Measurements from ENCODE around the gene PMPCA. TPM values are rescaled to one million over a fixed set of nuclear protein-coding genes. Genes with fewer than 3 reads are reported as not detected.

Gene PMPCA
- total RNA-seq, 1 donor from 2014 or later, result 94.4 TPM

GRCh38 chr9:136443087-136443486, 32.6 kb downstream of the PMPCA start:
- Histone ChIP-seq H3K79me2 (ENCODE audit: insufficient read depth, low read length) (peaks cover 26% of the 10 kb centered on the region), H4K20me1 (ENCODE audit: insufficient read depth, low read length) (peaks cover 75% of the 10 kb centered on the region), H3K9ac (ENCODE audit: low read length) (no peak overlapping the region), H3K4me2 (ENCODE audit: low read length) (no peak overlapping the region), H2AFZ (ENCODE audit: low read depth, low read length) (no peak overlapping the region), H3K36me3 (ENCODE audit: insufficient read depth, low read length) (peaks cover 46% of the 10 kb centered on the region), H3K9me3 (ENCODE audit: insufficient read depth, low read depth, low read length) (no peaks in the 10 kb centered on the region), H3K4me3 (ENCODE audit: insufficient read depth, low read depth, low read length) (no peak overlapping the region), H3K27me3 (ENCODE audit: insufficient read depth, low read length) (no peaks in the 10 kb centered on the region), H3K27ac (ENCODE audit: low read depth, low read length) (no peak overlapping the region), H3K4me1 (ENCODE audit: insufficient read depth, low read length) (peaks cover 28% of the 10 kb centered on the region)
- no peaks in the 10 kb centered on the region for H3K27me3 Mint-ChIP-seq (ENCODE audit: low read depth, unreplicated experiment)
- peaks cover 8% of the 10 kb centered on the region for H3K4me1 Mint-ChIP-seq (ENCODE audit: low read depth, unreplicated experiment)
- H3K27ac Mint-ChIP-seq (ENCODE audit: unreplicated experiment), result peak overlapping the region; percentile 69
- no peak for FAIRE-seq
- DNase-seq (ENCODE audit: low read depth), result no peak
- H3K4me3 Mint-ChIP-seq (ENCODE audit: unreplicated experiment), result no peak overlapping the region
- H3K36me3 Mint-ChIP-seq (ENCODE audit: low read depth, unreplicated experiment), result peaks cover 19% of the 10 kb centered on the region
- TF ChIP-seq CTCF (IDR thresholded peaks at IDR 0.05; ENCODE audit: insufficient read depth, low read depth, low read length), result no peak
- H3K9me3 Mint-ChIP-seq (ENCODE audit: unreplicated experiment), result no peaks in the 10 kb centered on the region

GRCh38 chr9:136443687-136444086, 33.2 kb downstream of the PMPCA start:
- Histone ChIP-seq H3K79me2 (ENCODE audit: insufficient read depth, low read length) (peaks cover 20% of the 10 kb centered on the region), H3K27me3 (ENCODE audit: insufficient read depth, low read length) (no peaks in the 10 kb centered on the region), H3K4me1 (ENCODE audit: insufficient read depth, low read length) (peaks cover 24% of the 10 kb centered on the region), H3K9ac (ENCODE audit: low read length) (no peak overlapping the region), H3K9me3 (ENCODE audit: insufficient read depth, low read depth, low read length) (no peaks in the 10 kb centered on the region), H2AFZ (ENCODE audit: low read depth, low read length) (no peak overlapping the region), H3K27ac (ENCODE audit: low read depth, low read length) (no peak overlapping the region), H3K4me3 (ENCODE audit: insufficient read depth, low read depth, low read length) (no peak overlapping the region), H4K20me1 (ENCODE audit: insufficient read depth, low read length) (peaks cover 73% of the 10 kb centered on the region), H3K4me2 (ENCODE audit: low read length) (no peak overlapping the region), H3K36me3 (ENCODE audit: insufficient read depth, low read length) (peaks cover 46% of the 10 kb centered on the region)
- TF ChIP-seq EZH2 (IDR thresholded peaks at IDR 0.05; ENCODE audit: insufficient read depth, low read length) (no peak), CTCF (IDR thresholded peaks at IDR 0.05; ENCODE audit: insufficient read depth, low read depth, low read length) (no peak)
- no peak overlapping the region for H3K27ac Mint-ChIP-seq (ENCODE audit: unreplicated experiment)
- DNase-seq (ENCODE audit: low read depth) (no peak), FAIRE-seq (no peak)
- no peaks in the 10 kb centered on the region for H3K9me3 Mint-ChIP-seq (ENCODE audit: unreplicated experiment)
- peaks cover 8% of the 10 kb centered on the region for H3K4me1 Mint-ChIP-seq (ENCODE audit: low read depth, unreplicated experiment)
- no peaks in the 10 kb centered on the region for H3K27me3 Mint-ChIP-seq (ENCODE audit: low read depth, unreplicated experiment)
- H3K4me3 Mint-ChIP-seq (ENCODE audit: unreplicated experiment), result no peak overlapping the region
- peaks cover 20% of the 10 kb centered on the region for H3K36me3 Mint-ChIP-seq (ENCODE audit: low read depth, unreplicated experiment)

DNA sequence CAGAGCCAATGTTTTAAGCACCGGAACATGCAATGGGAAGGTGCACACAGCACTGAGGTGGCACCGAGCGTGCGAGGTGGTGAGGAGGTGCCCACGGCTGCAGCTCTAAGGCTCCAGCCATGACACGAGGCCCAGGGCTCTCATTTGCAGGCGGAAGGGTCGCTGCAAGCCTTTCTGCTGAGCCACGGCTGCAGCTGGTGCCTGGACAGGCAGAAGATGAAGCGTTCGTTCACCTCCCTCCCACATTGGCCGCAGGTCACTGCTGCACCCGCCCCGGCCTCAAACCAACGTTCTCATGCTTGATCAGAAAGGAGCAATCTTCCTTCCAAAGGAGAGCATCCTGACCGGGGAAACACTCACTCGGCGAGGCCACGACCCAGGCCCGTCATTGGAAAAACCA, 33.6 kb downstream of the PMPCA start:
- peaks cover 77% of the 10 kb centered on the region for H4K20me1 ChIP-seq (ENCODE audit: insufficient read depth, low read length)
- H3K9me3 Mint-ChIP-seq (ENCODE audit: unreplicated experiment), result no peaks in the 10 kb centered on the region
- no peak overlapping the region for H3K9ac ChIP-seq (ENCODE audit: low read length)
- H3K4me3 Mint-ChIP-seq (ENCODE audit: unreplicated experiment), result no peak overlapping the region
- H3K36me3 ChIP-seq (ENCODE audit: insufficient read depth, low read length), result peaks cover 50% of the 10 kb centered on the region
- no peaks in the 10 kb centered on the region for H3K9me3 ChIP-seq (ENCODE audit: insufficient read depth, low read depth, low read length)
- peaks cover 8% of the 10 kb centered on the region for H3K4me1 Mint-ChIP-seq (ENCODE audit: low read depth, unreplicated experiment)
- peaks cover 16% of the 10 kb centered on the region for H3K79me2 ChIP-seq (ENCODE audit: insufficient read depth, low read length)
- H3K4me1 ChIP-seq (ENCODE audit: insufficient read depth, low read length), result peaks cover 24% of the 10 kb centered on the region
- H3K27me3 Mint-ChIP-seq (ENCODE audit: low read depth, unreplicated experiment), result no peaks in the 10 kb centered on the region
- FAIRE-seq (no peak), DNase-seq (ENCODE audit: low read depth) (no peak)
- no peak for TF ChIP-seq CTCF (IDR thresholded peaks at IDR 0.05; ENCODE audit: insufficient read depth, low read depth, low read length)
- H3K4me3 ChIP-seq (ENCODE audit: insufficient read depth, low read depth, low read length), result no peak overlapping the region
- H3K27ac Mint-ChIP-seq (ENCODE audit: unreplicated experiment), result no peak overlapping the region
- no peaks in the 10 kb centered on the region for H3K27me3 ChIP-seq (ENCODE audit: insufficient read depth, low read length)
- H3K27ac ChIP-seq (ENCODE audit: low read depth, low read length), result no peak overlapping the region
- H3K4me2 ChIP-seq (ENCODE audit: low read length), result no peak overlapping the region
- H2AFZ ChIP-seq (ENCODE audit: low read depth, low read length), result no peak overlapping the region
- H3K36me3 Mint-ChIP-seq (ENCODE audit: low read depth, unreplicated experiment), result peaks cover 20% of the 10 kb centered on the region

All from astrocyte (in vitro differentiated cells and primary cell).